Memory B cell (primary cell): ENCODE data around the gene SEL1L3.

Experiments
- ATAC-seq: fragments of 150-1000 bp; cut with Tn5 transposase; 2 replicates; pipeline ENCODE4 v1.10.0; 2021; ENCODE audit warnings: low read depth, mild to moderate bottlenecking, moderate library complexity
- DNase-seq, 2 donors: peaks; one replicate each; pipeline ENCODE4 v3.0.0; 2022; ENCODE audit warnings: low spot score in 2 of 2
- H3K27ac Mint-ChIP-seq: one replicate; pipeline ENCODE4 v1.8.0; 2022; ENCODE audit warnings: mild to moderate bottlenecking, moderate library complexity, mixed read lengths
- H3K27me3 Mint-ChIP-seq: one replicate; pipeline ENCODE4 v1.8.0; 2022; ENCODE audit warnings: mixed read lengths
- H3K36me3 Mint-ChIP-seq: one replicate; pipeline ENCODE4 v1.8.0; 2022; ENCODE audit warnings: mild to moderate bottlenecking, mixed read lengths
- H3K4me1 Mint-ChIP-seq: one replicate; pipeline ENCODE4 v1.8.0; 2022; ENCODE audit warnings: mixed read lengths
- H3K4me3 Mint-ChIP-seq: one replicate; pipeline ENCODE4 v1.8.0; 2022; ENCODE audit warnings: mild to moderate bottlenecking, moderate library complexity, mixed read lengths
- H3K9me3 Mint-ChIP-seq: one replicate; pipeline ENCODE4 v1.8.0; 2022; ENCODE audit warnings: mixed read lengths

SEL1L3 gene

GRCh38 chr4:25769251-25769650 lies 93.5 kb downstream of the SEL1L3 start:
- no peak overlapping the region for H3K4me3 Mint-ChIP-seq
- ATAC-seq, result no peak
- no peaks in the 10 kb centered on the region for H3K9me3 Mint-ChIP-seq
- H3K36me3 Mint-ChIP-seq, result peaks cover 35% of the 10 kb centered on the region
- H3K4me1 Mint-ChIP-seq, result no peaks in the 10 kb centered on the region
- H3K27ac Mint-ChIP-seq, result no peak overlapping the region
- no peak for DNase-seq
- H3K27me3 Mint-ChIP-seq, result no peaks in the 10 kb centered on the region

- Mint-ChIP-seq H3K9me3 (no peaks in the 10 kb centered on the region), H3K4me1 (no peaks in the 10 kb centered on the region), H3K4me3 (no peak overlapping the region), H3K27ac (peak overlapping the region; percentile 60), H3K36me3 (peaks cover 35% of the 10 kb centered on the region), H3K27me3 (no peaks in the 10 kb centered on the region)
- ATAC-seq (peak; percentile 47), DNase-seq (no peak)
Measured at GRCh38 chr4:25767877-25768725, 94.7 kb downstream of the SEL1L3 start.

GRCh38 chr4:25760518-25761157 lies 102.2 kb downstream of the SEL1L3 start:
- Mint-ChIP-seq H3K36me3 (peaks cover 52% of the 10 kb centered on the region), H3K27ac (no peak overlapping the region), H3K27me3 (no peaks in the 10 kb centered on the region), H3K4me3 (no peak overlapping the region), H3K9me3 (peaks cover 3% of the 10 kb centered on the region), H3K4me1 (no peaks in the 10 kb centered on the region)
- no peak for DNase-seq
- ATAC-seq, result no peak

- no peak overlapping the region for H3K4me3 Mint-ChIP-seq
Measured at GRCh38 chr4:25760048-25760447, 102.7 kb downstream of the SEL1L3 start.

GRCh38 chr4:25759101-25759500 lies 103.7 kb downstream of the SEL1L3 start:
- Mint-ChIP-seq H3K9me3 (peaks cover 3% of the 10 kb centered on the region), H3K36me3 (peaks cover 52% of the 10 kb centered on the region), H3K27me3 (no peaks in the 10 kb centered on the region), H3K4me3 (no peak overlapping the region), H3K4me1 (peaks cover 2% of the 10 kb centered on the region), H3K27ac (no peak overlapping the region)
- ATAC-seq (no peak), DNase-seq (no peak)

More at GRCh38 chr4:25760048-25760447, 102.7 kb downstream of the SEL1L3 start:
- no peaks in the 10 kb centered on the region for H3K27me3 Mint-ChIP-seq
- H3K4me1 Mint-ChIP-seq, result peaks cover 2% of the 10 kb centered on the region
- H3K27ac Mint-ChIP-seq, result peak overlapping the region; percentile 53
- ATAC-seq, result no peak
- peaks cover 55% of the 10 kb centered on the region for H3K36me3 Mint-ChIP-seq
- DNase-seq, result no peak
- H3K9me3 Mint-ChIP-seq, result peaks cover 3% of the 10 kb centered on the region

GRCh38 chr4:25757452-25757851 lies 105.3 kb downstream of the SEL1L3 start:
- Mint-ChIP-seq H3K36me3 (peaks cover 45% of the 10 kb centered on the region), H3K9me3 (peaks cover 3% of the 10 kb centered on the region), H3K27ac (no peak overlapping the region), H3K4me1 (peaks cover 2% of the 10 kb centered on the region), H3K4me3 (no peak overlapping the region), H3K27me3 (no peaks in the 10 kb centered on the region)
- DNase-seq, result no peak
- no peak for ATAC-seq

- ATAC-seq (no peak), DNase-seq (no peak)
- peaks cover 3% of the 10 kb centered on the region for H3K9me3 Mint-ChIP-seq
- no peak overlapping the region for H3K4me3 Mint-ChIP-seq
- peaks cover 2% of the 10 kb centered on the region for H3K4me1 Mint-ChIP-seq
- H3K27me3 Mint-ChIP-seq, result no peaks in the 10 kb centered on the region
- H3K36me3 Mint-ChIP-seq, result peaks cover 40% of the 10 kb centered on the region
- peak overlapping the region; percentile 74 for H3K27ac Mint-ChIP-seq
Measured at GRCh38 chr4:25756503-25756902, 106.3 kb downstream of the SEL1L3 start.

- H3K4me1 Mint-ChIP-seq, result peaks cover 6% of the 10 kb centered on the region
- H3K36me3 Mint-ChIP-seq, result peaks cover 40% of the 10 kb centered on the region
- ATAC-seq (peak; percentile 39), DNase-seq (no peak)
- H3K4me3 Mint-ChIP-seq, result peak overlapping the region; percentile 53
- peak overlapping the region; percentile 74 for H3K27ac Mint-ChIP-seq
- no peaks in the 10 kb centered on the region for H3K27me3 Mint-ChIP-seq
- peaks cover 3% of the 10 kb centered on the region for H3K9me3 Mint-ChIP-seq
Measured at GRCh38 chr4:25755911-25756310, 106.9 kb downstream of the SEL1L3 start.

- ATAC-seq, result no peak
- H3K9me3 Mint-ChIP-seq, result no peaks in the 10 kb centered on the region
- peaks cover 10% of the 10 kb centered on the region for H3K4me1 Mint-ChIP-seq
- peak overlapping the region; percentile 63 for H3K27ac Mint-ChIP-seq
- DNase-seq, result no peak
- H3K27me3 Mint-ChIP-seq, result no peaks in the 10 kb centered on the region
- H3K36me3 Mint-ChIP-seq, result peaks cover 27% of the 10 kb centered on the region
- H3K4me3 Mint-ChIP-seq, result no peak overlapping the region
Measured at GRCh38 chr4:25753239-25753638, 109.5 kb downstream of the SEL1L3 start.

- DNase-seq (no peak), ATAC-seq (peak; percentile 63)
- peaks cover 10% of the 10 kb centered on the region for H3K4me1 Mint-ChIP-seq
- H3K27me3 Mint-ChIP-seq, result no peaks in the 10 kb centered on the region
- peak overlapping the region; percentile 64 for H3K27ac Mint-ChIP-seq
- no peak overlapping the region for H3K4me3 Mint-ChIP-seq
- H3K36me3 Mint-ChIP-seq, result peaks cover 31% of the 10 kb centered on the region
- no peaks in the 10 kb centered on the region for H3K9me3 Mint-ChIP-seq
Measured at GRCh38 chr4:25750874-25751273, 111.9 kb downstream of the SEL1L3 start.

- ATAC-seq (no peak), DNase-seq (no peak)
- H3K27ac Mint-ChIP-seq, result peak overlapping the region; percentile 63
- peaks cover 32% of the 10 kb centered on the region for H3K36me3 Mint-ChIP-seq
- H3K9me3 Mint-ChIP-seq, result no peaks in the 10 kb centered on the region
- H3K4me1 Mint-ChIP-seq, result peaks cover 8% of the 10 kb centered on the region
- no peak overlapping the region for H3K4me3 Mint-ChIP-seq
- no peaks in the 10 kb centered on the region for H3K27me3 Mint-ChIP-seq
Measured at GRCh38 chr4:25749150-25749794, 113.5 kb downstream of the SEL1L3 start.

GRCh38 chr4:25743971-25744370 lies 118.8 kb downstream of the SEL1L3 start:
- H3K36me3 Mint-ChIP-seq, result peaks cover 24% of the 10 kb centered on the region
- no peak overlapping the region for H3K4me3 Mint-ChIP-seq
- peak overlapping the region; percentile 20 for H3K27ac Mint-ChIP-seq
- ATAC-seq (no peak), DNase-seq (no peak)
- no peaks in the 10 kb centered on the region for H3K27me3 Mint-ChIP-seq
- H3K9me3 Mint-ChIP-seq, result no peaks in the 10 kb centered on the region
- no peaks in the 10 kb centered on the region for H3K4me1 Mint-ChIP-seq

GRCh38 chr4:25729564-25729963 lies 133.2 kb downstream of the SEL1L3 start:
- peak; percentile 70 for ATAC-seq
- Mint-ChIP-seq H3K4me3 (peak overlapping the region; percentile 1), H3K36me3 (peaks cover 8% of the 10 kb centered on the region), H3K27me3 (no peaks in the 10 kb centered on the region), H3K27ac (peak overlapping the region; percentile 81), H3K9me3 (no peaks in the 10 kb centered on the region), H3K4me1 (peaks cover 26% of the 10 kb centered on the region)
- no peak for DNase-seq

GRCh38 chr4:25728886-25729285 lies 133.9 kb downstream of the SEL1L3 start:
- H3K27ac Mint-ChIP-seq, result peak overlapping the region; percentile 81
- peaks cover 25% of the 10 kb centered on the region for H3K4me1 Mint-ChIP-seq
- DNase-seq (no peak), ATAC-seq (no peak)
- no peak overlapping the region for H3K4me3 Mint-ChIP-seq
- peaks cover 8% of the 10 kb centered on the region for H3K36me3 Mint-ChIP-seq
- no peaks in the 10 kb centered on the region for H3K9me3 Mint-ChIP-seq
- H3K27me3 Mint-ChIP-seq, result no peaks in the 10 kb centered on the region
